Coronary artery (tissue), 2 donors: Measurements from ENCODE around the gene CCNJL.
A peak's percentile ranks its signal among the peaks of the same experiment; 100 is the strongest.

Experiments used
- DNase-seq: peaks from one replicate; pipeline ENCODE4 v3.0.0-alpha.2; 2017; ENCODE audit warnings: low spot score
- H3K27ac ChIP-seq, 2 donors: fragments of 200-600 bp; sonication (generic); one replicate each; pipeline ENCODE4 v1.5.1; 2016 to 2019
- H3K4me3 ChIP-seq: fragments of 200-600 bp; sonication (generic); 2 replicates; pipeline ENCODE4 v1.5.1; 2016; ENCODE audit warnings: mild to moderate bottlenecking, moderate library complexity
- CTCF ChIP-seq: fragments of 200-600 bp; sonication (generic); IDR thresholded peaks from one replicate; pipeline ENCODE4 v1.5.1; 2019; ENCODE audit warnings: antibody characterized with exemption

CCNJL gene

GRCh38 chr5:160315968-160316367 is 3.6 kb upstream of the CCNJL start:
- Histone ChIP-seq H3K27ac (no peak overlapping the region), H3K4me3 (no peak overlapping the region)
- TF ChIP-seq CTCF = no peak
- DNase-seq = no peak

- no peak for DNase-seq
Observed at GRCh38 chr5:160312960-160313727, 780 bp upstream of the CCNJL start.

GRCh38 chr5:160311491-160312133 is 752 bp downstream of the CCNJL start:
- peak overlapping the region; percentile 90 for H3K4me3 ChIP-seq
- no peak overlapping the region for H3K27ac ChIP-seq
- no peak for DNase-seq
- TF ChIP-seq CTCF = no peak

More at GRCh38 chr5:160312960-160313727, 780 bp upstream of the CCNJL start:
- Histone ChIP-seq H3K27ac (no peak overlapping the region), H3K4me3 (peak overlapping the region; percentile 90)
- no peak for TF ChIP-seq CTCF

- H3K4me3 ChIP-seq = no peak overlapping the region
- no peak for DNase-seq
- no peak overlapping the region for H3K27ac ChIP-seq
- TF ChIP-seq CTCF = no peak
Observed at GRCh38 chr5:160310552-160311295, 1.6 kb downstream of the CCNJL start.

GRCh38 chr5:160310140-160310539 is 2.2 kb downstream of the CCNJL start:
- no peak for DNase-seq
- no peak for TF ChIP-seq CTCF
- no peak overlapping the region for H3K27ac ChIP-seq
- no peak overlapping the region for H3K4me3 ChIP-seq

- DNase-seq = no peak
- no peak overlapping the region for H3K27ac ChIP-seq
- no peak for TF ChIP-seq CTCF
- no peak overlapping the region for H3K4me3 ChIP-seq
Observed at GRCh38 chr5:160306696-160307095, 5.7 kb downstream of the CCNJL start.
